ENCODE data around the gene FOXC1.

FOXC1 gene

DNA sequence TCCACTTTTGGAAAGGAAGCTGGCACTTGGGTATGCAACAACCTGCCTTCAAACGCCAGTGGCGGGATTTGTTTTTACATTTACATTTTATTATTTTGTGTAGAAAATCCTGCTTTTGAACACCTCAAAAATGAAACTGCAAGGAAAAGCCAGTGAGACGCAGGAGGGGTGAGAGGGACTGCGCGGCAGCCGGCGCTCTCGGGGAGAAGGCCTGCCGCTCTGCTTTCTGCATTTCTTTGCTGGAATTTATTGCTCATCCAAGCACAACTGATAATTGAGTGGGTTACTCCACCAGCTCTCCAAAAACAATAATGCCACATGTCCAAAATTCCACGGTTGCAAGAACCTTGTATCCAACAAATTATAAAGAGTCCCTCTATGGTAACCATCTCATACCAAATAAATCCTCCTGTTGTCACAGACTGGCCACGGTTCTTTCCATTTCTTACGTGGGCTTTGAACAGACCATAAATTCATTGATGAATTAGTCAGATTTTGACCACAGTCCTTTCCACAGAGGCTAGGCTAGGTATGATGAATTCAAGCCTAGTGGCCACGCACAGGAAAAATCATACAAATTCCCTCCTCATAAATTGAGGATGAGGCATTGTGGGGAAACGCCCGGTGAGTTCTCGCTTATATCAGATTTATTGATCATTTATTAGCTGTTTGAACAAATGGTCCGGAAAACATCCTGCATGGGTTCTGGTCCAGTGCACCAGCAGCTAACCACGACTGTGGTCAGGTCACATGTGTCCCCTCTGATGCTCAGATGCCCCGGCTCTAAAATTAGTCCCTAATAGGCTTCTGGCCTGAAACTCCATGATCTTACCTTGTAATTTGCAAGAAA lies 31.6 kb upstream of the FOXC1 start:
- Mint-ChIP-seq H3K4me3 (no peak overlapping the region), H3K36me3 (ENCODE audit: low read depth) (no peaks in the 10 kb centered on the region), H3K27ac (no peak overlapping the region), H3K4me1 (ENCODE audit: low read depth) (no peaks in the 10 kb centered on the region), H3K27me3 (peaks cover 19% of the 10 kb centered on the region), H3K9me3 (no peaks in the 10 kb centered on the region)
- DNase-seq, result no peak

DNA sequence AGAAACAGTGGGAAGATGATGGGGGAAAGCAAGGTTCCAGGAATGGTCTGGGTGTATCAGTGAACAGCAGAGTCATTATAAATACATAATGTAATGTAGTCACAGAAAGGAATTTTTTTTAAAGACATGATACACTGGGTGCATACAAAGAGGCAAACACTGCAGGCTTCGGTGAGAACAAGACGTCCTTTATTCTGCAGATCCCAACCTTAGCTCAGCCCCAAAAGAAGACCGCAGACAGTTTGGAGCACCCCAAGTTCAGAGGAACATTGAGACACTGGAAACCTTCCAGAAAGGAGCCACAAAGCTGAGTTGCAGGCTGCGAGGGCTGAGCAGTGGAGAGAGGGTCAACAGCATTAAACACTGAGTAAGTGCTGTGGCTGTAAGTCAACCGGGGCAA lies 30.6 kb upstream of the FOXC1 start:
- no peak for DNase-seq
- Mint-ChIP-seq H3K4me1 (ENCODE audit: low read depth) (no peaks in the 10 kb centered on the region), H3K27me3 (peaks cover 15% of the 10 kb centered on the region), H3K27ac (no peak overlapping the region), H3K36me3 (ENCODE audit: low read depth) (no peaks in the 10 kb centered on the region), H3K9me3 (no peaks in the 10 kb centered on the region), H3K4me3 (no peak overlapping the region)

DNA sequence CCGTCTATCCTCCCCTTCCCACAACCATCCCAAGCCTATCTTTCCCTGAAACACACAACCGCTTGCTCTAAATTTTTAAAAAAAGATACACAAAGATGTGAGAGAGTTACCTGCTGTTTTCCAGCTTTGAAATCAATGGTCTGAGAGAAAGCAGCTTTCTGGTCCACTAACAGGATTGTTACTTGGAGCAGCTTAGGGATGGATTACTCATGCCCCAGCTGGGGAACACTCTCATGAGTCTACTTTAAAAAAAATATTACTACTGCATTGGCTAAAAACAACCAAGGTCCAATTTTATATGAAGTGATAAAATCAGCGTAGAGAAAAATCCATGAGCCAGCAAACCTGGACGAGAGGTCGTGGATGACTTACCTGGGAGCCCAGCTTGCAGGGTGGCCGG lies 29.6 kb upstream of the FOXC1 start:
- H3K27ac Mint-ChIP-seq, result no peak overlapping the region
- H3K36me3 Mint-ChIP-seq (ENCODE audit: low read depth), result no peaks in the 10 kb centered on the region
- no peaks in the 10 kb centered on the region for H3K4me1 Mint-ChIP-seq (ENCODE audit: low read depth)

DNA sequence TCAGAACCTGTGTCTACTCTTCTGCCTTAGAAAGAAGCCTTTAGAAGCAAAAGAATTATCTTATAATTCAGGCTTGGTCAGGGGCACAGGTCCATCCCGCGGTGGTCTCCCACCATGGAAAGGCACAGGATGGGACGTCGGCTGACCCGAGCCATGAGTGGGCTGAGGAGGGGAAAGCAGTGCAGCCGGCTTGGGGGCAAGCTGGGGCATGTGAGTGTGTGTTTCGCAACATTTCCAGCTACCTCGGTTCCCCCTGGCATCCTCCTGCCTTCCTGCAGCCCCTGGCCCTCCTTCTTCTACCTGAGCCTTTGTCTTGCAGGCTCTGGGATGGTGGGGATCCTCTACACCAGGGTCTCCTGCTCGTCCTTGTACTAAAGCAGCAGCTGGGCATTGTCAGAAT lies 29.1 kb upstream of the FOXC1 start:
- DNase-seq, result no peak
- no peaks in the 10 kb centered on the region for H3K36me3 Mint-ChIP-seq (ENCODE audit: low read depth)
- H3K4me1 Mint-ChIP-seq (ENCODE audit: low read depth), result no peaks in the 10 kb centered on the region
- no peaks in the 10 kb centered on the region for H3K9me3 Mint-ChIP-seq
- no peak overlapping the region for H3K4me3 Mint-ChIP-seq
- peaks cover 14% of the 10 kb centered on the region for H3K27me3 Mint-ChIP-seq
- H3K27ac Mint-ChIP-seq, result no peak overlapping the region

More for the DNA sequence above, 29.6 kb upstream of the FOXC1 start:
- DNase-seq, result no peak
- peaks cover 12% of the 10 kb centered on the region for H3K27me3 Mint-ChIP-seq
- H3K4me3 Mint-ChIP-seq, result no peak overlapping the region
- no peaks in the 10 kb centered on the region for H3K9me3 Mint-ChIP-seq

DNA sequence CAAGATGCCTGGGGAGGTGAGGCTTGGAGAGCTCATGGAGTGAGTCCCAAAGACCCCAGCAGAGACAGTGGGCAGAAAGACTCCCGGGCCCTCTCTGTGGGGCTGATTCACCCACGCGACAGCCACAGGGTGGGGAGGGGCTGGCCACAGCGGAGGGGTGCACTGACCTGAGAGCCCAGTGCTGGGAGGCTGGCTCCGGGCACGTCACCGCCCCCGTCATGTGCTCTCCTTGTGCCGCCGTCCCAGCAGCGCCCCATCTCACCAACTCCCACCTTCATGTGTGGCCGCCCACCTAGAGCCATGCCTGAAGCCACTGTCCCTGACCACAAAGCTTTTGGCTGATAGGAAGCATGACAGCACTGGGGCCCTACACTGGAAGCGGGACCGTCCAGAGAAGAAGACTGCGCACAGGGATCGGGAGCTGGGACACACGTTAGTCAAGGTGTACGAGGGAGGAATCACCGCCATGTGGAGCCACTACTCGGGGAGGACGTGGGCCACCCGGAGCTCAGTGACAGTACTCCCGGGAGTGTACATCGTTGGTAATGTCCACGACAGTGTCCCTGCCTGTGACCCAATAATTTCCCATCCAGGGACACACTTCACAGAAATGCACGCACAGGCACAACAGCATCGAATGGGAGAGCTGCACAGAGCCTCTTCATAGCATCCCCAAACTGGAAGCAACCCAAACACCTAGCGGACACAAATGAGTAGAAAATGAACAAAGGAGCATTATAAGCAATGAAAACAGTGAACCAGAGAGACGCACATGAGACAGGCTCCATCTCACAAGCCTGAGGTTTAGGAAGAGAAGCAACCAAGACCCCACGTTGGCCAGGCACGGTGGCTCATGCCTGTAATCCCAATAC lies 28.4 kb upstream of the FOXC1 start:
- Mint-ChIP-seq H3K27ac (no peak overlapping the region), H3K9me3 (no peaks in the 10 kb centered on the region), H3K4me3 (no peak overlapping the region), H3K27me3 (peaks cover 14% of the 10 kb centered on the region), H3K36me3 (ENCODE audit: low read depth) (no peaks in the 10 kb centered on the region), H3K4me1 (ENCODE audit: low read depth) (no peaks in the 10 kb centered on the region)
- DNase-seq, result no peak

DNA sequence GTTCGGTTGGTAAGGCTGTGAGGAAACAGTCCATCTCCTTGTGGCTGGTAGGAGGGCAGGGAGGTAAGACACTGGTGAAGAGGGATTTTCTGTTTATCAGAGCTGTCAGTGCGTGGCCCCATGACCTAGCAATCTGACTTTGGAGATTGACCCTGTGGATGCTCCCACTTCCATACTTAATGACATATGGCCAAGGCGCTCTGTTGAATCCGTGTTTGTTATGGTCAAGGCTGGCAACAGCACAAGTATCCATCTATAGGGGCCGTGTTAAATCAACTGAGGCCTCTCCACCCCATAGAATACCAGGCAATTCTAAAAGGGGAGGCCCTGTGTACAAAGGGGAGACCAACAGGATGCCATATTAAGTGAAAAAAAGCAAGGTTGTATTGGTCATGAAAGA lies 25.6 kb upstream of the FOXC1 start:
- Mint-ChIP-seq H3K4me3 (no peak overlapping the region), H3K27me3 (peaks cover 18% of the 10 kb centered on the region), H3K4me1 (ENCODE audit: low read depth) (no peaks in the 10 kb centered on the region)

DNA sequence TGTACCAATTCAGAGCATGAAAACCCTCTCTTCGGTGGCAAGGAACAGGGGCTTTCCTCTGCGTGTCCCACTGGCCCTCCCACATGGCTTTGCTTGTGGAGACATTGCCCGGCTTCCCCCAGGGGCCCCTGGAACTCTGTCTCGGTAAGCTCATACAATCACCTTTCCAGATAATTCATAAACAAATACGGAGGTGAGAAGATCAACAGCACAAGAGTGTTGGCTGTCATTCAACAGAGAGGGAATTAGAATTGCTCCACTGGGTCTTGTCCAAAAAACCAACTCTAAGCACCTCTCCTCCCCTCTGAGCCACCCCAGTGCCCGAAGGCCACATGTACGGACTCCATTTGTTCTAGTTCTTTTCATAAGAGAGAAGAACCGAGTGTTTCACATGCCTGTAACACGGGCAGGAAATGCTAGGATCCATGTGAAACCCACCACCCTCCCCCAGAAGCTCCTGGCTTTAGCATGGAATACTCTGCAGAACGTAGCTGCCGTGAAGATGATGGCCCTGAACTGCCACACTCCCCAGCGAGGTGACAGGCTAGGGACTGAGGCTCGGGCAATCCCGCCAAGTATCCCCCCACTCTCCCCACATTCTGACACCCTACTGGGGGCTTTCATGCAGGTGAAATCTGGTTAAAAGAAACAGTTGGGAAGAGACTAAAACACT lies 24.6 kb upstream of the FOXC1 start:
- Mint-ChIP-seq H3K4me3 (no peak overlapping the region), H3K27ac (no peak overlapping the region), H3K4me1 (ENCODE audit: low read depth) (no peaks in the 10 kb centered on the region), H3K27me3 (peaks cover 24% of the 10 kb centered on the region), H3K9me3 (no peaks in the 10 kb centered on the region), H3K36me3 (ENCODE audit: low read depth) (no peaks in the 10 kb centered on the region)
- DNase-seq, result no peak

More for the DNA sequence above, 25.6 kb upstream of the FOXC1 start:
- Mint-ChIP-seq H3K27ac (no peak overlapping the region), H3K9me3 (no peaks in the 10 kb centered on the region), H3K36me3 (ENCODE audit: low read depth) (no peaks in the 10 kb centered on the region)
- DNase-seq, result no peak

DNA sequence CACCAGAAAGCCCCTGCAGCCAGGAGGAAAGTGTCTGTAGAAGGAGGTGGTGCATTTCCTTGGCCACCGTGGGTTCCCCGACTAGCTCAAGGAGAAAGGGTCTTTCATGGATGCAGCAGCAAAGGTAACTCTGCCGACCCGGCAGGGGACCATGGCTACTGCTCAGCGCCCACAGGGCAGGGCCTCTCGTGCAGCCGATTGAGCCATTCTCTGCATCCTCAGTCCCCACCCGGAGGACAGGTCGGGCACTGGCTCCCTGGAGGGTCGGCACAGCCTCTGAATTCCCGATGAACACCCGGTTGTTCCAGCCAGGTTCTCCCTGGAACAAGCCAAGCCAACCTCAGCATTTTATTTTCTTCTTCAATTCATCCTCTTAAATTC lies 24.1 kb upstream of the FOXC1 start:
- no peaks in the 10 kb centered on the region for H3K9me3 Mint-ChIP-seq
- no peak overlapping the region for H3K4me3 Mint-ChIP-seq
- no peak overlapping the region for H3K27ac Mint-ChIP-seq
- H3K4me1 Mint-ChIP-seq (ENCODE audit: low read depth), result no peaks in the 10 kb centered on the region
- DNase-seq, result no peak
- H3K27me3 Mint-ChIP-seq, result peaks cover 28% of the 10 kb centered on the region
- no peaks in the 10 kb centered on the region for H3K36me3 Mint-ChIP-seq (ENCODE audit: low read depth)

DNA sequence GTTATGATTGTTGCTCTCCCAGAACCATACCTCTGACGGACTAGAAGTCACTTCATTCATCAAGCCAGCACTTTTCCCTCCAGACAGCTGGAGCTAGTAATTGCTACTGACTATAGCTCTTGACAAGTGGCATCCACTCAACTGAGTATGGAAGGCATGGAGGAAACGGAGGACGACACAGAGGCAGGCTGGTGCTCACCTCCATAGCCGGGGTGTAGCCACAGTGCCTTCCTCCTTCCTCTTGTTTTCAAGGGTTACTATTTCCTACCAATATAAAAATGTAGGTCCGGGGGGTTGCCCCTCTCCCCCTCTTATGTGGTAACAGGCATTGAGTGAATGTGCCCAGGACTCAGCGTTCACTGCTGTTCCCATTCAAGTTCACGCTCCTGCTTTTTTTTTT lies 23.5 kb upstream of the FOXC1 start:
- no peak overlapping the region for H3K27ac Mint-ChIP-seq

DNA sequence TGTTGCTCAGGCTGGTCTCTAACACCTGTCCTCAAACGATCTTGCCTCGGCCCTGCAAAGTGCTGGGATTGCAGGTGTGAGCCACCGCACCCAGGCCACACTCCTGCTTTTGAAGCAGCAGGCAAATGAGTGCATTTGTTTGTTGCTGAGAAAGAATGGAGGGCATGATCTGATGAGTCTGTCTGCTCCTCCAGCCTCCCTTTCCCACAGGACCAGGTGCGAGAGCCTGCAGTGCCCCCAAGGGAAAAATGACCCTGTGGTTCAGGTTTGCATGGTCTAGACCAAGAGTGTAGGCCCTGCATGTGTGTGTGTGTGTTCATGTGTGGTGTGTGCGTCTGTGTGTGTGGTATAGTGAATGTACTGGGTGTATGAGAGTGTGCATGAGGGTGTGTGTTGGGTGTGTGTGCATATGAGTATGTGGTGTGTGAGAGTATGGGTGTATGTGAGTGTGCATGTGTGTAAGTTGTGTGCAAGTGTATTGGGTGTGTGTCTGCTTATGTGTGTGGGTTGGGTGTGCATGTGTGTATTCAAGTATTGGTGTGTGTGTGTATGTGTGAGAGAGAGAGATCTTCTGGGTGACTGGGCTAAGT lies 22.8 kb upstream of the FOXC1 start:
- Mint-ChIP-seq H3K36me3 (ENCODE audit: low read depth) (no peaks in the 10 kb centered on the region), H3K4me3 (no peak overlapping the region), H3K4me1 (ENCODE audit: low read depth) (no peaks in the 10 kb centered on the region), H3K9me3 (no peaks in the 10 kb centered on the region), H3K27ac (no peak overlapping the region), H3K27me3 (peaks cover 24% of the 10 kb centered on the region)
- DNase-seq, result no peak

More for the DNA sequence above, 23.5 kb upstream of the FOXC1 start:
- no peaks in the 10 kb centered on the region for H3K36me3 Mint-ChIP-seq (ENCODE audit: low read depth)
- no peaks in the 10 kb centered on the region for H3K4me1 Mint-ChIP-seq (ENCODE audit: low read depth)
- H3K27me3 Mint-ChIP-seq, result peaks cover 28% of the 10 kb centered on the region
- no peak for DNase-seq
- H3K4me3 Mint-ChIP-seq, result no peak overlapping the region
- no peaks in the 10 kb centered on the region for H3K9me3 Mint-ChIP-seq

DNA sequence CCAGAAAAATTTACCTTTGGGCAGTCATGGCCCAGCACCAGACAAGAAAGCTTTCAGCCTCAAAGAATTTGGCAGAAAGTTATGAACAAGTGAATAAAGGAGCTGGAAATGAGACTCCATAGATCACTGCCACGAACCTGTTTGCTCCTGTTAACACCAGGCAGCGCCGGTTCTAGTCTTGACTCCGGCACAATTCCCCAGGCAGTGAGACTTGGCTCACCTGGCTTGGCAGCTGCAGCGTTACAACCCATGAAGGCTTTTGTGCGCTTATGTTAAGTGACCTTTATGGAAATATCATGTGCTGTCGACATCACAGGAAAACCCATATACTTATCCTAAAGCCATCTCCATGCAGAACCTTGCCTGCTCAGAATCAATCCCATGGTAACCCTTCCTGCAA lies 22.2 kb upstream of the FOXC1 start:
- peaks cover 25% of the 10 kb centered on the region for H3K27me3 Mint-ChIP-seq
- no peak for DNase-seq

DNA sequence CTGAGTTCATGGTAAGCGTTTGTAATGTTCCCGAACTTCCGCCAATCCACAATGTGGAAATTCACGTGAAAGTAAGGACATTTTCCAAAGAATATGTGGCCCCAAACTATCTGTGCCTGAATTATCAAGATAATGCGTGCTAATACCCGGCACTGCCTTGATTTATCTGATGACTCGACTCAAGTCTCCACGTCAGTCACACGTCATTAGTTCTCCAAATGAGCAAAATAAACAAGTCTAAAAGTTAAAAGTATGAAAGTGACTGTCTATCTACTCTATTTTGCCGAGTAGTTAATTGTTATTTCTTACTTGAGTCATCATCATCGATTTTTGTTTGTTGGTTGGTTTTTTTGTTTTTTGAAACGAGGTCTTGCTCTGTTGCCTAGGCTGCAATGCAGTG lies 21.7 kb upstream of the FOXC1 start:
- Mint-ChIP-seq H3K27ac (no peak overlapping the region), H3K4me1 (ENCODE audit: low read depth) (no peaks in the 10 kb centered on the region), H3K27me3 (peaks cover 28% of the 10 kb centered on the region), H3K4me3 (no peak overlapping the region), H3K9me3 (no peaks in the 10 kb centered on the region), H3K36me3 (ENCODE audit: low read depth) (no peaks in the 10 kb centered on the region)
- no peak for DNase-seq

More for the DNA sequence above, 22.2 kb upstream of the FOXC1 start:
- no peak overlapping the region for H3K27ac Mint-ChIP-seq
- no peaks in the 10 kb centered on the region for H3K36me3 Mint-ChIP-seq (ENCODE audit: low read depth)
- no peaks in the 10 kb centered on the region for H3K9me3 Mint-ChIP-seq
- H3K4me1 Mint-ChIP-seq (ENCODE audit: low read depth), result no peaks in the 10 kb centered on the region
- H3K4me3 Mint-ChIP-seq, result no peak overlapping the region

DNA sequence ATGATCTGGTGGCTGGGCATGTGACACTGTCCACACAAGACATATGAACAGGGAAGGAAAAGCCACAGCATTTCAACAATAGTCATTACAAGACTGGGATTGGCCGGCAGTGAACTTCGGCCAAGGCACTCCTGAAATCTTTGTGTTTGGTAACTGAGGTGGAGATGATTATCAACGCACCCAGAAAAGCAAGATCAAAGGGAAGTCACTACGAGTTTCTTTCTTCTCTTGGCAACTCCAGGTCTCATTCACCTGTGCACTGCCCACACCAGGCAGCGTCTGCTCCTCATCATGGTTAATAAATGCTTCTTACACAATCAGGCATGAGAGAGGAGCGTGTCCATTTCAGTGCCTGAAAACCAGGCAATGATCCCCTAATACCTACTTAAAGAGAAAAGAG lies 20.5 kb upstream of the FOXC1 start:
- DNase-seq, result no peak
- H3K27ac Mint-ChIP-seq, result no peak overlapping the region
- no peaks in the 10 kb centered on the region for H3K9me3 Mint-ChIP-seq
- no peaks in the 10 kb centered on the region for H3K4me1 Mint-ChIP-seq (ENCODE audit: low read depth)
- H3K27me3 Mint-ChIP-seq, result peaks cover 37% of the 10 kb centered on the region
- no peaks in the 10 kb centered on the region for H3K36me3 Mint-ChIP-seq (ENCODE audit: low read depth)
- H3K4me3 Mint-ChIP-seq, result no peak overlapping the region

DNA sequence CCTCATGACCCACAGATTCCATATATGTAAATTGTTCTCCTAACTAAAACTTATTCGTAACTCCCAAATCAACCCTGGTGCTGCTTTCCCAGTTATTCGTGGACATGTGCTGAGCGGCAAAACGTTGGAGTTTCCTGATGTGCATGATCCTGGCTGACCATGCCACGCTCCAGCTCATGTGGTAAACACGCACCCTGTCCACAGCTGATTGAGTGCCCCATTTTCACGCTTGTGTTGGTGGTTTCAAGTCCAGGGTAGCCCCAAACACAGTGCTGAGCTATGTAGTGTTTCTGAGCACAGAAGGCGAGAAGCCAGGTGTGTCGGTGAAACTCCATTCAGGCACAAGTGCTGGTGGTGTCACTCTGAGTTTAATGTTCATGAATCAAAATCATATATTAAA lies 19.1 kb upstream of the FOXC1 start:
- Mint-ChIP-seq H3K36me3 (ENCODE audit: low read depth) (no peaks in the 10 kb centered on the region), H3K27me3 (peaks cover 43% of the 10 kb centered on the region), H3K4me1 (ENCODE audit: low read depth) (no peaks in the 10 kb centered on the region), H3K9me3 (no peaks in the 10 kb centered on the region), H3K27ac (no peak overlapping the region), H3K4me3 (no peak overlapping the region)
- DNase-seq, result no peak

All from activated T-cell treated with anti-CD3 and anti-CD28 coated beads, Interleukin-2, amount 50 U/mL, for 24 hours (primary cell).